Neural cell (in vitro differentiated cells): ENCODE results near the gene PRKCA. TPM values are rescaled to one million over a fixed set of nuclear protein-coding genes. Genes with fewer than 3 reads are reported as not detected.

ENCODE experiments used
- H2AFZ ChIP-seq: fragments of 200-600, 300-800 bp; sonication (generic), shearing (Covaris generic); 2 replicates; pipeline ENCODE4 v1.6.0; 2014; ENCODE audit warnings: low read depth, mild to moderate bottlenecking, antibody characterized with exemption, low read length, moderate library complexity
- H3F3A ChIP-seq: fragments of 200-600 bp; shearing (Covaris generic); 2 replicates; pipeline ENCODE4 v1.6.1; 2016; ENCODE audit warnings: mild to moderate bottlenecking, moderate library complexity, mixed read lengths, antibody characterized with exemption, low read length; ENCODE audit not compliant: insufficient read depth, poor library complexity, severe bottlenecking
- H3K27ac ChIP-seq: fragments of 200-600, 300-800 bp; sonication (generic), shearing (Covaris generic); 2 replicates; pipeline ENCODE4 v1.5.1; 2014; ENCODE audit warnings: mild to moderate bottlenecking, low read length, moderate library complexity
- H3K27me3 ChIP-seq: fragments of 300-800, 200-600 bp; sonication (generic), shearing (Covaris generic); 2 replicates; pipeline ENCODE4 v1.6.0; 2014; ENCODE audit warnings: mild to moderate bottlenecking, low read depth, low read length, moderate library complexity; ENCODE audit not compliant: insufficient read depth
- H3K36me3 ChIP-seq: fragments of 300-800, 200-600 bp; sonication (generic), shearing (Covaris generic); 2 replicates; pipeline ENCODE4 v1.5.1; 2014; ENCODE audit warnings: mild to moderate bottlenecking, antibody characterized with exemption, low read length, moderate library complexity; ENCODE audit not compliant: insufficient read depth
- H3K4me2 ChIP-seq: fragments of 300-800, 200-600 bp; sonication (generic), shearing (Covaris generic); 2 replicates; pipeline ENCODE4 v1.6.0; 2014; ENCODE audit warnings: mild to moderate bottlenecking, low read length
- H3K4me3 ChIP-seq: fragments of 300-800, 200-600 bp; sonication (generic), shearing (Covaris generic); 2 replicates; pipeline ENCODE4 v1.5.1; 2014; ENCODE audit warnings: mild to moderate bottlenecking, low read length, moderate library complexity
- H3K79me2 ChIP-seq: fragments of 200-600 bp; shearing (Covaris generic); replicated peaks from 2 replicates; pipeline ENCODE4 v1.6.0; 2014; ENCODE audit warnings: mild to moderate bottlenecking, low read length, moderate library complexity; ENCODE audit not compliant: insufficient read depth
- H3K9ac ChIP-seq: fragments of 300-800, 200-600 bp; sonication (generic), shearing (Covaris generic); 2 replicates; pipeline ENCODE4 v1.6.1; 2016; ENCODE audit warnings: mild to moderate bottlenecking, low read length, mixed read lengths
- H3K9me2 ChIP-seq: fragments of 200-600 bp; shearing (Covaris generic); 2 replicates; pipeline ENCODE4 v1.6.1; 2016; ENCODE audit warnings: mild to moderate bottlenecking, low read length, mixed read lengths; ENCODE audit not compliant: insufficient read depth
- H3K9me3 ChIP-seq: fragments of 200-600, 300-800 bp; sonication (generic), shearing (Covaris generic); 2 replicates; pipeline ENCODE4 v1.6.1; 2016; ENCODE audit warnings: mild to moderate bottlenecking, mixed run types, low read length, moderate library complexity, mixed read lengths
- H4K20me1 ChIP-seq: fragments of 200-600 bp; shearing (Covaris generic); 2 replicates; pipeline ENCODE4 v1.6.1; 2016; ENCODE audit warnings: mild to moderate bottlenecking, mixed run types; ENCODE audit not compliant: insufficient read depth
- CTCF ChIP-seq: fragments of 450-650 bp; IDR thresholded peaks from 2 replicates; pipeline ENCODE4 v1.5.1; 2014; ENCODE audit warnings: antibody characterized with exemption, mild to moderate bottlenecking, moderate library complexity; ENCODE audit not compliant: poor library complexity, severe bottlenecking
- EP300 ChIP-seq: fragments of 450-650 bp; conservative IDR thresholded peaks from 2 replicates; pipeline ENCODE4 v1.6.1; 2014; ENCODE audit warnings: antibody characterized with exemption, mild to moderate bottlenecking, moderate library complexity; ENCODE audit not compliant: poor library complexity, severe bottlenecking
- EZH2 ChIP-seq: fragments of 200-600, 300-800 bp; shearing (Covaris generic), sonication (generic); IDR thresholded peaks from 2 replicates; pipeline ENCODE4 v1.6.1; 2014; ENCODE audit warnings: antibody characterized with exemption, low read length, borderline replicate concordance, mild to moderate bottlenecking; ENCODE audit not compliant: insufficient read depth, poor library complexity, severe bottlenecking
- MXI1 ChIP-seq: fragments of 450-650 bp; conservative IDR thresholded peaks from 2 replicates; pipeline ENCODE4 v1.6.1; 2014; ENCODE audit warnings: antibody characterized with exemption, mild to moderate bottlenecking; ENCODE audit not compliant: poor library complexity, severe bottlenecking
- POLR2AphosphoS5 ChIP-seq: IDR thresholded peaks from 2 replicates; pipeline ENCODE4 v1.6.1; 2012
- RAD21 ChIP-seq: fragments of 450-650 bp; conservative IDR thresholded peaks from 2 replicates; pipeline ENCODE4 v1.6.1; 2014; ENCODE audit warnings: antibody characterized with exemption, mild to moderate bottlenecking, moderate library complexity
- REST ChIP-seq: IDR thresholded peaks from 2 replicates; pipeline ENCODE4 v1.6.1; 2012; ENCODE audit warnings: borderline replicate concordance
- SMC3 ChIP-seq: fragments of 450-650 bp; conservative IDR thresholded peaks from 2 replicates; pipeline ENCODE4 v1.6.1; 2014; ENCODE audit warnings: antibody characterized with exemption, mild to moderate bottlenecking, moderate library complexity; ENCODE audit not compliant: poor library complexity
- TAF1 ChIP-seq: IDR thresholded peaks from 2 replicates; pipeline ENCODE4 v1.6.1; 2012; ENCODE audit warnings: low read depth
- polyA plus RNA-seq: library from polyadenylated mRNA; depleted of rRNA; stranded (reverse); fragments of >200 nt; gene quantifications from 2 replicates; pipeline ENCODE4 v1.2.3, GENCODE V29; 2014

Gene PRKCA
- polyA plus RNA-seq, 1 donor from 2014 or later = 5.9 TPM

GRCh38 chr17:66675991-66676371 is 373.6 kb downstream of the PRKCA start:
- Histone ChIP-seq H3K36me3 (no peaks in the 10 kb centered on the region), H3F3A (no peaks in the 10 kb centered on the region), H3K79me2 (no peaks in the 10 kb centered on the region), H3K9ac (no peak overlapping the region), H3K4me3 (no peak overlapping the region), H3K27ac (no peak overlapping the region), H3K27me3 (no peaks in the 10 kb centered on the region), H2AFZ (no peak overlapping the region), H3K9me3 (peaks cover 4% of the 10 kb centered on the region), H3K9me2 (no peaks in the 10 kb centered on the region), H4K20me1 (no peaks in the 10 kb centered on the region), H3K4me2 (no peak overlapping the region)
- TF ChIP-seq EZH2 (no peak), TAF1 (no peak), RAD21 (no peak), CTCF (no peak), SMC3 (no peak), MXI1 (no peak)

GRCh38 chr17:66676421-66676820 is 374.0 kb downstream of the PRKCA start:
- H3K4me2 ChIP-seq = no peak overlapping the region
- H3K4me3 ChIP-seq = no peak overlapping the region
- H3K9ac ChIP-seq = no peak overlapping the region
- no peaks in the 10 kb centered on the region for H3K9me2 ChIP-seq
- no peaks in the 10 kb centered on the region for H3K36me3 ChIP-seq
- H2AFZ ChIP-seq = no peak overlapping the region
- H3K27me3 ChIP-seq = no peaks in the 10 kb centered on the region
- TF ChIP-seq EZH2 = no peak
- TF ChIP-seq POLR2AphosphoS5 = no peak
- no peak for TF ChIP-seq TAF1
- no peak for TF ChIP-seq EP300
- TF ChIP-seq REST = no peak
- no peak for TF ChIP-seq CTCF
- TF ChIP-seq MXI1 = no peak
- TF ChIP-seq RAD21 = no peak
- TF ChIP-seq SMC3 = no peak
- H4K20me1 ChIP-seq = no peaks in the 10 kb centered on the region
- H3K9me3 ChIP-seq = peaks cover 4% of the 10 kb centered on the region
- no peaks in the 10 kb centered on the region for H3F3A ChIP-seq
- H3K27ac ChIP-seq = no peak overlapping the region
- H3K79me2 ChIP-seq = no peaks in the 10 kb centered on the region
